ENCODE data around the gene UNC119B. TPM values are rescaled to one million over a fixed set of nuclear protein-coding genes. Genes with fewer than 3 reads are reported as not detected.

Gene UNC119B
- total RNA-seq, 4 donors from 2014 or later = 20.4 to 27.1 (median 22.1) TPM

DNA sequence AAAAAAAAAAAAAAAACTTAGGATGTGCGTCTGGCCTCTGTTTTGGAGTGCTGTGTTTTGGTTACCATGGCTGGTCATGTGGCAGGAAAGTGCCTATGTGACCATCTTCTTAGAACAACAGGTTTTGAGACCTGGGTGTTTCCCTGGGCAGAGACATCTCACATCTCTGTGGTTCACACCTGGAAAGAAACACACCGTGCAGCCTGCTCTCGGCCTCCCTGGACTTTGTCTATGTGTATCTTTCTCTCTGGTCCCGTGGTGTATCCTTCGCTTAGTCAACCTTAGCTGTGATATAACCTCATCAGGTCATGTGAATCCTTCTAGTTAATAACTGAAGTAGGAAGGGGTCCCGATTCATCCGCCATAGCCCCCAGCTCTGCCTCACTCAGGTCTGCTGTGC is 38.0 kb downstream of the UNC119B start:
- Histone ChIP-seq H3K27me3 (no peaks in the 10 kb centered on the region), H3K36me3 (no peaks in the 10 kb centered on the region), H3K4me3 (no peak overlapping the region), H3K4me1 (no peaks in the 10 kb centered on the region), H3K27ac (no peak overlapping the region), H3K9me3 (no peaks in the 10 kb centered on the region)
- no peak for DNase-seq (ENCODE audit: low spot score in 2 of 2)
- WGBS, 2 donors = 89 to 90% methylated on average over 7 of the region's 7 CpGs
- TF ChIP-seq POLR2A (IDR thresholded peaks at IDR 0.05) (no peak), EP300 (IDR thresholded peaks at IDR 0.05) (no peak)
- TF ChIP-seq, protein P1, sequence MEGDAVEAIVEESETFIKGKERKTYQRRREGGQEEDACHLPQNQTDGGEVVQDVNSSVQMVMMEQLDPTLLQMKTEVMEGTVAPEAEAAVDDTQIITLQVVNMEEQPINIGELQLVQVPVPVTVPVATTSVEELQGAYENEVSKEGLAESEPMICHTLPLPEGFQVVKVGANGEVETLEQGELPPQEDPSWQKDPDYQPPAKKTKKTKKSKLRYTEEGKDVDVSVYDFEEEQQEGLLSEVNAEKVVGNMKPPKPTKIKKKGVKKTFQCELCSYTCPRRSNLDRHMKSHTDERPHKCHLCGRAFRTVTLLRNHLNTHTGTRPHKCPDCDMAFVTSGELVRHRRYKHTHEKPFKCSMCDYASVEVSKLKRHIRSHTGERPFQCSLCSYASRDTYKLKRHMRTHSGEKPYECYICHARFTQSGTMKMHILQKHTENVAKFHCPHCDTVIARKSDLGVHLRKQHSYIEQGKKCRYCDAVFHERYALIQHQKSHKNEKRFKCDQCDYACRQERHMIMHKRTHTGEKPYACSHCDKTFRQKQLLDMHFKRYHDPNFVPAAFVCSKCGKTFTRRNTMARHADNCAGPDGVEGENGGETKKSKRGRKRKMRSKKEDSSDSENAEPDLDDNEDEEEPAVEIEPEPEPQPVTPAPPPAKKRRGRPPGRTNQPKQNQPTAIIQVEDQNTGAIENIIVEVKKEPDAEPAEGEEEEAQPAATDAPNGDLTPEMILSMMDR (IDR thresholded peaks at IDR 0.05) = no peak

DNA sequence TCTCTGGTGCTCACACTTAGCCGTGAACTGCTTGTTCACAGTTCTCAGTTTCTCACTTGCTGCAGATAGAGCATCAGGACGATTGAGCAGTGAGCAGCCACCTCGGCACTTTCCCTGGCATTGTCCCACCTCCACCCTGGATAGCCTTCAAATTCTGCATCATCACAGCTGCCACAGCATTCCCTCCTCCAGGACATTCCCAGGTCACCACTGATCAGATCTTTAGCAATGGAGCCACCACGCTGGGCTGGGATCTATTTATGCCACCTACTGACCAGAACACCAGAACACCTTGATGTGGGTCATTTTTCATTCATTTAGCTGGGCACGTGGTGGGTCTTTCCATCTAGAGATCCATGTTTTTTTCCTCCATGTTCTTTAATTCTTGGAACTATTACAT is 39.0 kb downstream of the UNC119B start:
- H3K36me3 ChIP-seq = no peaks in the 10 kb centered on the region
- no peaks in the 10 kb centered on the region for H3K9me3 ChIP-seq
- no peaks in the 10 kb centered on the region for H3K27me3 ChIP-seq
- no peak overlapping the region for H3K27ac ChIP-seq
- no peak overlapping the region for H3K4me3 ChIP-seq
- 76 to 79% methylated on average over 5 of the region's 5 CpGs for WGBS, 2 donors
- DNase-seq (ENCODE audit: low spot score in 2 of 2) = no peak
- no peaks in the 10 kb centered on the region for H3K4me1 ChIP-seq
- TF ChIP-seq, protein P1 (IDR thresholded peaks at IDR 0.05) = no peak
- TF ChIP-seq POLR2A (IDR thresholded peaks at IDR 0.05) = no peak
- no peak for TF ChIP-seq EP300 (IDR thresholded peaks at IDR 0.05)

DNA sequence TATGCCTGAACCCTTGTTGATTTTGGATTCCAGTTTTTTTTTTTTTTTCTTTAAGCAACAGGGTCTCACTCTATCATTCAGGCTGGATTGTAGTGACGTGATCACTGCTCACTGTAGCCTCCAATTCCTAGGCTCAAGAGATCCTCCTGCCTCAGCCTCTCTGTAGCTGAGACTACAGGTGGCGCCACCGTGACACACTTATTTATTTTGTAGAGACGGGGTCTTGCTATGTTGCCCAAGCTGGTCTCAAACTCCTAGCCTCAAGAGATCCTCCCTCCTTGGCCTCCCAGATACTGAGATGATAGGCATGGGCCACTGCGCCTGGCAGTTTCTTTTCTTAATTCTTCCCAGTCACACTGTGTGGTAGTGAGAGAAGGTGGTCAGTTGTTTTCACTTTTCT is 40.5 kb downstream of the UNC119B start:
- Histone ChIP-seq H3K27me3 (no peaks in the 10 kb centered on the region), H3K27ac (no peak overlapping the region), H3K4me1 (no peaks in the 10 kb centered on the region), H3K9me3 (peaks cover 0 to 8% (median 0%) of the 10 kb centered on the region in 4 donors), H3K36me3 (no peaks in the 10 kb centered on the region), H3K4me3 (no peak overlapping the region)
- WGBS, 2 donors = 95 to 96% methylated on average over 5 of the region's 5 CpGs
- no peak for TF ChIP-seq POLR2A (IDR thresholded peaks at IDR 0.05)
- TF ChIP-seq EP300 (IDR thresholded peaks at IDR 0.05) = no peak
- TF ChIP-seq, protein P1 (IDR thresholded peaks at IDR 0.05) = no peak
- DNase-seq (ENCODE audit: low spot score in 2 of 2) = no peak

DNA sequence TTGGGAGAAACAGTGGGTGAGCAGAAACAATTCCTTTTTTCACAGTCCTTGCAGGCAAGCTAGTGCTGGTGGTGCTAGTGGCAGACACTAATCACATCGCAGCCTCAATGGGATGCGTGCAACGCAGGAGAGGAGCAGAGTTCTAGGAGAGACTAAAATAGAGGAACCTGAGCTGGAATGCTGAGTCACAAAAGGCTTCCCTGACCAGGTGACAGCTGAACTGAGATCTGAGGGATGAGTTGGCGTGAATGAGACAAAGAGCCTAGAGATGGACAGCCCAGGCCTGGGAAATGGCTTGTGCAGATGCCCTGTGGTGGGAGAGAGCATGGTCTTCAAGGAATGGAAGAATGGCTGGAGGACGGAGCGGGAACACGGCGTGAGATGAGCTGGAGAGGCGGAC is 41.1 kb downstream of the UNC119B start:
- Histone ChIP-seq H3K4me1 (no peaks in the 10 kb centered on the region), H3K36me3 (no peaks in the 10 kb centered on the region), H3K27ac (no peak overlapping the region), H3K4me3 (no peak overlapping the region), H3K9me3 (peaks cover 0 to 8% (median 0%) of the 10 kb centered on the region in 4 donors), H3K27me3 (no peaks in the 10 kb centered on the region)
- TF ChIP-seq POLR2A (IDR thresholded peaks at IDR 0.05) = no peak
- no peak for TF ChIP-seq EP300 (IDR thresholded peaks at IDR 0.05)
- TF ChIP-seq, protein P1 (IDR thresholded peaks at IDR 0.05) = no peak
- 94 to 95% methylated on average over 9 of the region's 9 CpGs for WGBS, 2 donors
- no peak for DNase-seq (ENCODE audit: low spot score in 2 of 2)

DNA sequence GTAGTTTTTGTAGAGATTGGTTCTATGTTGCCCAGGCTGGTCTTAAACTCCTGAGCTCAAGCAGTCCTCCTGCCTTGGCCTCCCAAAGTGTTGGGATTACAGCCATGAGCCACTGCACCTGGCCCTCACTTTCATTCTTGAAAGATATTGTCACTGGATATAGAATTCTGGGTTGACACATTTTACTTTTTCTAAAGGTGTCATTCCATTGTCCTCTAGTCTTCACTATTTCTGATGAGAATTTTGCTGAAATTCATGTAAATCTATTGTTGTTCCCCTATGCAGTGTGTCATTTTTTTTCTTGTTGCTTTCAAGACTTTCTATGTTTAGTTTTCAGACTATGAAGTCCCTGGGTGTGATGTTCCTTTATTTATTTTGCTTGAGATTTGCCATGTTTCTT is 44.5 kb downstream of the UNC119B start:
- no peak overlapping the region for H3K4me3 ChIP-seq
- no peaks in the 10 kb centered on the region for H3K4me1 ChIP-seq
- H3K27ac ChIP-seq = no peak overlapping the region
- H3K9me3 ChIP-seq = peaks cover 0 to 8% (median 0%) of the 10 kb centered on the region in 4 donors
- no peaks in the 10 kb centered on the region for H3K27me3 ChIP-seq
- TF ChIP-seq EP300 (IDR thresholded peaks at IDR 0.05) (no peak), POLR2A (IDR thresholded peaks at IDR 0.05) (no peak)
- TF ChIP-seq, protein P1 (IDR thresholded peaks at IDR 0.05) = no peak
- DNase-seq (ENCODE audit: low spot score in 2 of 2) = no peak
- peaks cover 0 to 6% (median 0%) of the 10 kb centered on the region in 3 donors for H3K36me3 ChIP-seq

Data from tibial nerve (tissue), 4 donors.